ENCODE results near the gene TST.

TST gene

DNA sequence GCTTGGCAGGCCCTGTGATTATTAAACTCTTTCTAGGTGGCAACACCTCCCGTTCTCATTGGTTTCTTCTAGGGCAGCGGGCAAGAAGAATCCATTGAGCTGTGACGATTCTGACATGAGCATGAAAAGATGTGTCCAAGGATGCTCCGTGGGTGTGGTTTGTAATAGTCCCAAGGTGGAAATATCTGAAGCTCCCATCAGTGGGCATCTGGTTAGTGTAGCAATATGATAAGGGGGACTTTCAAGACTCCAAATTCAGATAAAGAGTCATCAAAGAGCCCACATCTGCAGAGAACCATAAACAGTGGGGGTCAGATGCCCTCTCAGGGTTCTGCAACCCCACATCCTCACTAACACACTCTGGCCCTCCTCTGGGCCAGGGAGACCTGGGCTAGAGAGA is 42.6 kb downstream of the TST start:
- TF ChIP-seq EZH2phosphoT487 (conservative IDR thresholded peaks at IDR 0.05; ENCODE audit: low read length) (no peak), CTCF (IDR thresholded peaks at IDR 0.05; ENCODE audit: insufficient read depth, low read length, poor library complexity, severe bottlenecking) (no peak)
- H3K4me3 ChIP-seq (ENCODE audit: insufficient read depth, low read length, poor library complexity, severe bottlenecking), result no peak overlapping the region
- H2AFZ ChIP-seq (ENCODE audit: low read depth, low read length, severe bottlenecking), result no peak overlapping the region
- H3K9ac ChIP-seq (ENCODE audit: low read length), result no peak overlapping the region
- no peaks in the 10 kb centered on the region for H3K36me3 ChIP-seq (ENCODE audit: low read length)
- no peaks in the 10 kb centered on the region for H3K79me2 ChIP-seq (ENCODE audit: insufficient read depth, low read length)
- H3F3A ChIP-seq (ENCODE audit: insufficient read depth), result no peaks in the 10 kb centered on the region
- no peaks in the 10 kb centered on the region for H3K9me3 ChIP-seq (ENCODE audit: insufficient read depth, low read length)
- no peaks in the 10 kb centered on the region for H4K20me1 ChIP-seq (ENCODE audit: low read depth, low read length)
- H3K27me3 ChIP-seq (ENCODE audit: low read length), result no peaks in the 10 kb centered on the region
- H3K27ac ChIP-seq (ENCODE audit: low read depth, low read length), result no peak overlapping the region
- no peak overlapping the region for H3K4me2 ChIP-seq (ENCODE audit: low read depth, low read length, poor library complexity, severe bottlenecking)
- H3K9me2 ChIP-seq (replicated peaks; ENCODE audit: insufficient read depth, low read length), result no peaks in the 10 kb centered on the region

GRCh38 chr22:36971341-36972125 is 47.7 kb downstream of the TST start:
- Histone ChIP-seq H4K20me1 (ENCODE audit: low read depth, low read length) (no peaks in the 10 kb centered on the region), H3K9me2 (replicated peaks; ENCODE audit: insufficient read depth, low read length) (no peaks in the 10 kb centered on the region), H3K9me3 (ENCODE audit: insufficient read depth, low read length) (no peaks in the 10 kb centered on the region), H3K4me2 (ENCODE audit: low read depth, low read length, poor library complexity, severe bottlenecking) (no peak overlapping the region), H3K27me3 (ENCODE audit: low read length) (no peaks in the 10 kb centered on the region), H3K79me2 (ENCODE audit: insufficient read depth, low read length) (no peaks in the 10 kb centered on the region), H3F3A (ENCODE audit: insufficient read depth) (no peaks in the 10 kb centered on the region), H2AFZ (ENCODE audit: low read depth, low read length, severe bottlenecking) (no peak overlapping the region), H3K27ac (ENCODE audit: low read depth, low read length) (no peak overlapping the region), H3K4me3 (ENCODE audit: insufficient read depth, low read length, poor library complexity, severe bottlenecking) (no peak overlapping the region), H3K36me3 (ENCODE audit: low read length) (no peaks in the 10 kb centered on the region), H3K9ac (ENCODE audit: low read length) (no peak overlapping the region)
- no peak for TF ChIP-seq CTCF (IDR thresholded peaks at IDR 0.05; ENCODE audit: insufficient read depth, low read length, poor library complexity, severe bottlenecking)
- no peak for TF ChIP-seq EZH2phosphoT487 (conservative IDR thresholded peaks at IDR 0.05; ENCODE audit: low read length)

DNA sequence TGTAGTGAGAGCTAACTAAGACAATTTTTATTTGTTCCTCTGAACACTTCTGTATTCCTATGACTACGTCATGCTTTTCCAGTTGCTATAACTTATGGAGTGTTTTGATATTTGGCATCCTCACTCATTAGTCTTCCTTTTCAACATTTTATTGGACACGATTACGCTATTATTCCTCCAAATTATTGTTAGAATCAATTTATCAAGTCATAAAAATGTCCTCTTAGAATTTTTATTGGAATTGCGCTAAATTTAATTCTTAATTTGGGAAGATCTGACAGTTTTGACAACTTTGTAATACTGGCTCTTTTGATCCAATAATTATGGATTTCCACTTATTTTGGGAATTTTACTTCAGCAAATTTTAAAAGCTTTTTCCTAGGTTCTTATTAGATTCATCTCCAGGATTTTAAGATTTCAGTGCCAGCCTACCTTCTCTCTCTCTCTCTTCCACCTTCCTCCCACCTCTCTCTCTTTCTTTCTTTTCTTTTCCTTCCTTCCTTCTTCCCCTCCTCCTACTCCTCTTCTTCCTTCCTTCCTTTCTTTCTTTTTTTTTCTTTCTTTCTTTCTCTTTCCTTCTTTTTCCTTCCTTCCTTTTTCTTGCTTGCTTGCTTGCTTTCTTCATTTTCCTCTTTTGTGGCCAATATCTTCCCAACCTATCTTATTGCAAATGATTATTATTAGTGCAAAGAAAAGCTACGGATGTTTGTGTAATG is 50.8 kb downstream of the TST start:
- no peak for TF ChIP-seq EZH2phosphoT487 (conservative IDR thresholded peaks at IDR 0.05; ENCODE audit: low read length)
- Histone ChIP-seq H3K4me3 (ENCODE audit: insufficient read depth, low read length, poor library complexity, severe bottlenecking) (no peak overlapping the region), H4K20me1 (ENCODE audit: low read depth, low read length) (no peaks in the 10 kb centered on the region), H3K79me2 (ENCODE audit: insufficient read depth, low read length) (no peaks in the 10 kb centered on the region), H3K4me2 (ENCODE audit: low read depth, low read length, poor library complexity, severe bottlenecking) (no peak overlapping the region), H3K36me3 (ENCODE audit: low read length) (no peaks in the 10 kb centered on the region), H3K27me3 (ENCODE audit: low read length) (no peaks in the 10 kb centered on the region), H3K9me2 (replicated peaks; ENCODE audit: insufficient read depth, low read length) (no peaks in the 10 kb centered on the region), H3K9me3 (ENCODE audit: insufficient read depth, low read length) (no peaks in the 10 kb centered on the region), H3K27ac (ENCODE audit: low read depth, low read length) (no peak overlapping the region), H2AFZ (ENCODE audit: low read depth, low read length, severe bottlenecking) (no peak overlapping the region), H3K9ac (ENCODE audit: low read length) (no peak overlapping the region), H3F3A (ENCODE audit: insufficient read depth) (no peaks in the 10 kb centered on the region)
